Measurements from ENCODE around the gene MDC1. TPM values are rescaled to one million over a fixed set of nuclear protein-coding genes. Genes with fewer than 3 reads are reported as not detected.

Gene MDC1
- total and polyA plus RNA-seq, 2 of the 13 experiments (the other 11 are each of a cell fraction or from before 2014, with no cell fraction given): 8.4 to 14.0 TPM

DNA sequence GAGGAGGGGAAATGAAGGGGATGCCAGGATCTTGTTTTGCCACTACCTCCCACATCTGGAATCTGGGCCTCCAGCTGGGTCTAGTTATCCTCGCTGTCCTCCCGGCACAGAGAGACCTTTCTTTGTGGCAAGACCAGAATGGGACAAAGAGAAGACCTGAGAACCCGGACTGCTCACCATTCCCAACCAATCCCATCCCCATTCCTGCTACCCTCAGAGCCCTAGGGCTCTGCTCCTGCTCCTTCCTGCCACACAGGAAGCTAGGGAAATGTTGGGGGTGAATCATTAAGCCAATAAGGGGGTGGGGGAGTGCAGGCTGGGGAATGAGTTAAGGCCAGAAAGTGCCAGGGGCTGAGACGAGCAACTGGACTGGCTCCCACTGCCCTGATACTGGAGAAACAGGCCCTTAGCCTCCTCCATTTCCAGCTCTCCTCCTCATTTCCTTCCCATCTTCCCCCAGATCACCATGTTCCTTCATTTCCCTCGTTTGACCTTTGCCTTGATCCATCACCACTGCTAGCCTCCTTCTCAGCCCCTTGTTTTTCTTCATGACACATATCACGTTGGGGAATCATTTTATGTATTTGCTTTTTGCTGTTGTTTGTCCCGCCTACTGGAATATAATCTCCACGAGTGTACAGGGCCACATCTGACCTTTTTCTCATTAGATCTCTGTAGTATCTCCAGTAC lies 31.9 kb upstream of the MDC1 start (continued):
- TF ChIP-seq ZNF564 (CRISPR knock-in tag; IDR thresholded peaks at IDR 0.05) (0 out of 2 replicates have a peak, but pooled peaks have one; percentile 3), PITX1 (CRISPR knock-in tag; IDR thresholded peaks at IDR 0.05) (no peak), THYN1 (CRISPR knock-in tag; IDR thresholded peaks at IDR 0.05; ENCODE audit: borderline replicate concordance, low read depth) (no peak), RCOR2 (CRISPR knock-in tag; IDR thresholded peaks at IDR 0.05) (no peak), NFIC (IDR thresholded peaks at IDR 0.05; ENCODE audit: low read length) (0 out of 2 replicates have a peak, but pooled peaks have one; percentile 22), ZNF292 (CRISPR knock-in tag; IDR thresholded peaks at IDR 0.05; ENCODE audit: borderline replicate concordance, low read depth) (peak; percentile 76), TERF1 (CRISPR knock-in tag; IDR thresholded peaks at IDR 0.05) (no peak), RARG (CRISPR knock-in tag; IDR thresholded peaks at IDR 0.05; ENCODE audit: low read depth) (no peak), ZNF746 (CRISPR knock-in tag; IDR thresholded peaks at IDR 0.05) (no peak), GATAD1 (CRISPR knock-in tag; IDR thresholded peaks at IDR 0.05) (peak; percentile 12; the same call in 1 of the 2 replicates), ZNF691 (CRISPR knock-in tag; IDR thresholded peaks at IDR 0.05; ENCODE audit: borderline replicate concordance, low read depth) (no peak), FOXP1 (IDR thresholded peaks at IDR 0.05) (no peak), FOXP1 (CRISPR knock-in tag; IDR thresholded peaks at IDR 0.05) (no peak; the same call in 1 of the 2 replicates), DRAP1 (CRISPR knock-in tag; IDR thresholded peaks at IDR 0.05) (peak; percentile 94), ZNF562 (CRISPR knock-in tag; IDR thresholded peaks at IDR 0.05; ENCODE audit: borderline replicate concordance) (no peak), HNRNPH1 (optimal IDR thresholded peaks at IDR 0.05; ENCODE audit: low read depth, low read length) (peak; percentile 69), HOXA9 (CRISPR knock-in tag; IDR thresholded peaks at IDR 0.05; ENCODE audit: borderline replicate concordance) (no peak), ZNF354B (CRISPR knock-in tag; IDR thresholded peaks at IDR 0.05) (no peak), ARID4A (CRISPR knock-in tag; IDR thresholded peaks at IDR 0.05; ENCODE audit: borderline replicate concordance) (peak; percentile 44; the same call in 1 of the 2 replicates), RAD21 (CRISPR knock-in tag; IDR thresholded peaks at IDR 0.05) (0 out of 2 replicates have a peak, but pooled peaks have one; percentile 16)
- TF ChIP-seq, protein P1, sequence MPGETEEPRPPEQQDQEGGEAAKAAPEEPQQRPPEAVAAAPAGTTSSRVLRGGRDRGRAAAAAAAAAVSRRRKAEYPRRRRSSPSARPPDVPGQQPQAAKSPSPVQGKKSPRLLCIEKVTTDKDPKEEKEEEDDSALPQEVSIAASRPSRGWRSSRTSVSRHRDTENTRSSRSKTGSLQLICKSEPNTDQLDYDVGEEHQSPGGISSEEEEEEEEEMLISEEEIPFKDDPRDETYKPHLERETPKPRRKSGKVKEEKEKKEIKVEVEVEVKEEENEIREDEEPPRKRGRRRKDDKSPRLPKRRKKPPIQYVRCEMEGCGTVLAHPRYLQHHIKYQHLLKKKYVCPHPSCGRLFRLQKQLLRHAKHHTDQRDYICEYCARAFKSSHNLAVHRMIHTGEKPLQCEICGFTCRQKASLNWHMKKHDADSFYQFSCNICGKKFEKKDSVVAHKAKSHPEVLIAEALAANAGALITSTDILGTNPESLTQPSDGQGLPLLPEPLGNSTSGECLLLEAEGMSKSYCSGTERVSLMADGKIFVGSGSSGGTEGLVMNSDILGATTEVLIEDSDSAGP (CRISPR knock-in tag; IDR thresholded peaks at IDR 0.05; ENCODE audit: borderline replicate concordance): peak; percentile 28

Data from HepG2 (cell line).